ENCODE data around the gene GNAT1.

- TF ChIP-seq CTCF (IDR thresholded peaks at IDR 0.05; ENCODE audit: low read depth, low read length) (no peak), EZH2phosphoT487 (IDR thresholded peaks at IDR 0.05; ENCODE audit: low read depth) (no peak)
These were observed 1.9 kb downstream of the GNAT1 start for GRCh38 chr3:50193286-50193685.

Data from OCI-LY3 (cell line).